ENCODE measurements around the gene SYNPO2L. TPM values are rescaled to one million over a fixed set of nuclear protein-coding genes. Genes with fewer than 3 reads are reported as not detected.
A peak's percentile ranks its signal among the peaks of the same experiment; 100 is the strongest.

Gene SYNPO2L
- total RNA-seq, 1 donor from 2014 or later = not detected

GRCh38 chr10:73649876-73650536, 5.8 kb downstream of the SYNPO2L start:
- TF ChIP-seq, protein P1, sequence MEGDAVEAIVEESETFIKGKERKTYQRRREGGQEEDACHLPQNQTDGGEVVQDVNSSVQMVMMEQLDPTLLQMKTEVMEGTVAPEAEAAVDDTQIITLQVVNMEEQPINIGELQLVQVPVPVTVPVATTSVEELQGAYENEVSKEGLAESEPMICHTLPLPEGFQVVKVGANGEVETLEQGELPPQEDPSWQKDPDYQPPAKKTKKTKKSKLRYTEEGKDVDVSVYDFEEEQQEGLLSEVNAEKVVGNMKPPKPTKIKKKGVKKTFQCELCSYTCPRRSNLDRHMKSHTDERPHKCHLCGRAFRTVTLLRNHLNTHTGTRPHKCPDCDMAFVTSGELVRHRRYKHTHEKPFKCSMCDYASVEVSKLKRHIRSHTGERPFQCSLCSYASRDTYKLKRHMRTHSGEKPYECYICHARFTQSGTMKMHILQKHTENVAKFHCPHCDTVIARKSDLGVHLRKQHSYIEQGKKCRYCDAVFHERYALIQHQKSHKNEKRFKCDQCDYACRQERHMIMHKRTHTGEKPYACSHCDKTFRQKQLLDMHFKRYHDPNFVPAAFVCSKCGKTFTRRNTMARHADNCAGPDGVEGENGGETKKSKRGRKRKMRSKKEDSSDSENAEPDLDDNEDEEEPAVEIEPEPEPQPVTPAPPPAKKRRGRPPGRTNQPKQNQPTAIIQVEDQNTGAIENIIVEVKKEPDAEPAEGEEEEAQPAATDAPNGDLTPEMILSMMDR (IDR thresholded peaks at IDR 0.05; ENCODE audit: insufficient read depth, low read length, poor library complexity, severe bottlenecking) = no peak
- H3K4me3 ChIP-seq (ENCODE audit: low read depth, low read length) = no peak overlapping the region
- H3K27me3 ChIP-seq (ENCODE audit: control insufficient read depth, insufficient read depth, low read length) = no peaks in the 10 kb centered on the region
- H3K36me3 ChIP-seq (ENCODE audit: control insufficient read depth, insufficient read depth, low read length) = no peaks in the 10 kb centered on the region
- DNase-seq (ENCODE audit: low read depth) = no peak

DNA sequence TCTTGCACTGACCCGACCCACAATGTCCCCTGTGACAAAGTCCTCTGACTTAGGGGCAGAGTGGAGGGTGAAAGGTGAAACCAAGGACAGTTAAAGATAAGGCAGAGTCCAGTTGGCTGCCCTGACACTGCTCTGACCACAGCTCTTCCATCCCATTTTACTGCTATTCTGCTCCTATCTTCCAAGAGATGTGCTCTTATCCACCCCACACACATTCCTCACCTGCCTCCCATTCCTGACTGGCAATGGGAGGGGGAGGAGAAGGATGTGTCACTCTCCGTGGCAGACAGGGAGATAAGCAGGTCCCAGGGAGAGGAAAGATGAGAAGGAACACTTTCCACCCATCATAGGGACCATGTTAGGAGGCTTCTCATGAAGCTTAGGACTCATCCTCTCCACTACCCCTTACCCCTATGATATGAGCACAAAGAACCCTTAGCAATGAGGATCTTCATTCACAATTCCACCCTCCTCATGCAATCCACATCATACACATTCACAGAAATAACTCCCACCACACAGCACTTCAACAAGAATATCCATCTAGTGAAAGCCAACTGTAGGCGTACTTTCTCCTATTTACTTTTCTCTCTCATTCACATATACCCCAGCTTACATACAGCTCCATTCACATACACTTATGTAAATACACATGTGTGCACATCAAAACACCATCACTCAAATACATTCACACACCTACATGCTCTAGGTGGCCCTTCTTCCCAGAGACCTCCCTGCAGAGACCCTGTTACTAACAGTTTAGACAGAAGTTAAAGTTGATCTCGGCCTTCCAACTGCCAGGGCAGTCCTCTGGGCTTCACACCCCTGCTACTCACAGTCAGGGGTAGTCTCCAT, 6.6 kb downstream of the SYNPO2L start:
- no peak overlapping the region for H3K4me3 ChIP-seq (ENCODE audit: low read depth, low read length)
- DNase-seq (ENCODE audit: low read depth) = no peak
- TF ChIP-seq, protein P1 (IDR thresholded peaks at IDR 0.05; ENCODE audit: insufficient read depth, low read length, poor library complexity, severe bottlenecking) = no peak
- H3K36me3 ChIP-seq (ENCODE audit: control insufficient read depth, insufficient read depth, low read length) = no peaks in the 10 kb centered on the region
- H3K27me3 ChIP-seq (ENCODE audit: control insufficient read depth, insufficient read depth, low read length) = no peaks in the 10 kb centered on the region

- TF ChIP-seq, protein P1 (IDR thresholded peaks at IDR 0.05; ENCODE audit: insufficient read depth, low read length, poor library complexity, severe bottlenecking) = no peak
- Histone ChIP-seq H3K36me3 (ENCODE audit: control insufficient read depth, insufficient read depth, low read length) (no peaks in the 10 kb centered on the region), H3K27me3 (ENCODE audit: control insufficient read depth, insufficient read depth, low read length) (no peaks in the 10 kb centered on the region), H3K4me3 (ENCODE audit: low read depth, low read length) (peak overlapping the region; percentile 63)
- no peak for DNase-seq (ENCODE audit: low read depth)
Observed at GRCh38 chr10:73647875-73648651, 7.8 kb downstream of the SYNPO2L start.

DNA sequence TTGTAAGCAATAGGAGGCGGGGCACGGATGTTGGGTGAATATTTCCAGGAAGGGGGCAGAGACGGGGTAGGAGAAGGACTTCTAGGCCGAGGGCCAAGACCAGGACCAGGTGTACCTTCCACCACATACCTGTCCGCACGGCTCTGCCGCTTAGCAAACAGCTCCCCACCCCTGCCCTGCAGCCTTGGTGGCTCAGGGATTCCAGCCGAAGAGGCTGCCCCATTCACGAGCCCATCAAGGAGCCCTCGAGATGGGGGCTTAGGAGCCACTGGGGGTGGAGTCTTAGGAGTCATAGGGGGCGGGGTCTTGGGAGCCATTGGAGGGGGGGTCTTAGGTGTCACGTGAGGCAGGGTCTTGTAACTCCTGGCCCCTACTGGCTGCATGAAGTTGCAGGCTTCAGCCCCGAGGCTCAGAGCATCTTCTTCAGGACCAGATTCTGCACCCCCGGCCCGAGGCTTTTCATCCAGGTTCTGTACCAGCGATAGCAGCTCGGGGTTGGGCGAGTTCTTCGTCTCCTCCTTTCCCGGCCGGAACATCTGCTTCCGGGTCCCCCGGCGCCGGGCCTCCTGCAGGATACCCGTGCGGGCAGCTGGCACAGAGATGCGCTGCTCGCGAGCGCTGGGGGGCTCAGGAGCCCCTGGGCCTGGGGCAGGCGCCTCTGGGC, 8.5 kb downstream of the SYNPO2L start:
- DNase-seq (ENCODE audit: low read depth) = no peak

DNA sequence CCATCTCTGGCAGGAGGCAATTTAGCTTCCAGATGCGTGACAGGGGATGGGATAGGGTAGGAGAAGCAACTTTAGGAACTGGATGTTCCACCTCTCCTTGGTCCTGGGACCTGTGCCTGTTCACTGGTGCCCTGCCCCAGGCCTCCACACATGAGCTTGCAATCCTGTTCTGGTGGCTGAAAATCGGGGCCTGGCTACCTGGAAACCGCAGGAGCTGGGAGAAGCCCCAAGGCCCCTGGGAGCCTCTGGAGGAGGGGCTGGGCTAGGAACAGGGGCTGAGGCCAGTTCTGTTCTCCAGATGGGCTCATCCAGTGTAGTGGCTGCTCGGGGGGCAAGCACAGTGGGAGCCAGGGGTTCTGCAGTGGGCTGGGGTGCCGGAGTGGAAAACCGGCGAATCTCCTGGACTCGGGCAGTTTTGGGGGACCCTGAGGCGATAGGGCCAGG, 9.2 kb downstream of the SYNPO2L start:
- TF ChIP-seq, protein P1 (IDR thresholded peaks at IDR 0.05; ENCODE audit: insufficient read depth, low read length, poor library complexity, severe bottlenecking) = no peak
- no peak overlapping the region for H3K4me3 ChIP-seq (ENCODE audit: low read depth, low read length)
- H3K36me3 ChIP-seq (ENCODE audit: control insufficient read depth, insufficient read depth, low read length) = no peaks in the 10 kb centered on the region
- no peak for DNase-seq (ENCODE audit: low read depth)
- H3K27me3 ChIP-seq (ENCODE audit: control insufficient read depth, insufficient read depth, low read length) = no peaks in the 10 kb centered on the region

More for the DNA sequence above, 8.5 kb downstream of the SYNPO2L start:
- Histone ChIP-seq H3K27me3 (ENCODE audit: control insufficient read depth, insufficient read depth, low read length) (no peaks in the 10 kb centered on the region), H3K36me3 (ENCODE audit: control insufficient read depth, insufficient read depth, low read length) (no peaks in the 10 kb centered on the region), H3K4me3 (ENCODE audit: low read depth, low read length) (peak overlapping the region; percentile 63)
- TF ChIP-seq, protein P1 (IDR thresholded peaks at IDR 0.05; ENCODE audit: insufficient read depth, low read length, poor library complexity, severe bottlenecking) = no peak
